ENCODE measurements around the gene CZIB. TPM values are rescaled to one million over a fixed set of nuclear protein-coding genes. Genes with fewer than 3 reads are reported as not detected.

Gene CZIB
- polyA plus RNA-seq, 1 donor from 2014 or later: 103 TPM

- TF ChIP-seq SMC3 (conservative IDR thresholded peaks at IDR 0.05; ENCODE audit: poor library complexity) (no peak), RAD21 (conservative IDR thresholded peaks at IDR 0.05) (no peak), EZH2 (IDR thresholded peaks at IDR 0.05; ENCODE audit: borderline replicate concordance, insufficient read depth, low read length, poor library complexity, severe bottlenecking) (no peak), EP300 (conservative IDR thresholded peaks at IDR 0.05; ENCODE audit: poor library complexity, severe bottlenecking) (no peak)
- TF ChIP-seq, protein P1, sequence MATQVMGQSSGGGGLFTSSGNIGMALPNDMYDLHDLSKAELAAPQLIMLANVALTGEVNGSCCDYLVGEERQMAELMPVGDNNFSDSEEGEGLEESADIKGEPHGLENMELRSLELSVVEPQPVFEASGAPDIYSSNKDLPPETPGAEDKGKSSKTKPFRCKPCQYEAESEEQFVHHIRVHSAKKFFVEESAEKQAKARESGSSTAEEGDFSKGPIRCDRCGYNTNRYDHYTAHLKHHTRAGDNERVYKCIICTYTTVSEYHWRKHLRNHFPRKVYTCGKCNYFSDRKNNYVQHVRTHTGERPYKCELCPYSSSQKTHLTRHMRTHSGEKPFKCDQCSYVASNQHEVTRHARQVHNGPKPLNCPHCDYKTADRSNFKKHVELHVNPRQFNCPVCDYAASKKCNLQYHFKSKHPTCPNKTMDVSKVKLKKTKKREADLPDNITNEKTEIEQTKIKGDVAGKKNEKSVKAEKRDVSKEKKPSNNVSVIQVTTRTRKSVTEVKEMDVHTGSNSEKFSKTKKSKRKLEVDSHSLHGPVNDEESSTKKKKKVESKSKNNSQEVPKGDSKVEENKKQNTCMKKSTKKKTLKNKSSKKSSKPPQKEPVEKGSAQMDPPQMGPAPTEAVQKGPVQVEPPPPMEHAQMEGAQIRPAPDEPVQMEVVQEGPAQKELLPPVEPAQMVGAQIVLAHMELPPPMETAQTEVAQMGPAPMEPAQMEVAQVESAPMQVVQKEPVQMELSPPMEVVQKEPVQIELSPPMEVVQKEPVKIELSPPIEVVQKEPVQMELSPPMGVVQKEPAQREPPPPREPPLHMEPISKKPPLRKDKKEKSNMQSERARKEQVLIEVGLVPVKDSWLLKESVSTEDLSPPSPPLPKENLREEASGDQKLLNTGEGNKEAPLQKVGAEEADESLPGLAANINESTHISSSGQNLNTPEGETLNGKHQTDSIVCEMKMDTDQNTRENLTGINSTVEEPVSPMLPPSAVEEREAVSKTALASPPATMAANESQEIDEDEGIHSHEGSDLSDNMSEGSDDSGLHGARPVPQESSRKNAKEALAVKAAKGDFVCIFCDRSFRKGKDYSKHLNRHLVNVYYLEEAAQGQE (IDR thresholded peaks at IDR 0.05; ENCODE audit: borderline replicate concordance): no peak
- no peaks in the 10 kb centered on the region for H3K9me2 ChIP-seq (ENCODE audit: insufficient read depth, low read length)
- H3K79me2 ChIP-seq (replicated peaks; ENCODE audit: insufficient read depth, low read length): no peaks in the 10 kb centered on the region
- no peaks in the 10 kb centered on the region for H4K20me1 ChIP-seq (ENCODE audit: insufficient read depth)
- H2AFZ ChIP-seq (ENCODE audit: low read depth, low read length): no peak overlapping the region
- H3K4me3 ChIP-seq (ENCODE audit: low read length): no peak overlapping the region
- no peak overlapping the region for H3K27ac ChIP-seq (ENCODE audit: low read length)
- H3K27me3 ChIP-seq (ENCODE audit: insufficient read depth, low read depth, low read length): no peaks in the 10 kb centered on the region
- no peak overlapping the region for H3K9ac ChIP-seq (ENCODE audit: low read length)
- H3F3A ChIP-seq (ENCODE audit: insufficient read depth, low read length, poor library complexity, severe bottlenecking): no peaks in the 10 kb centered on the region
- H3K4me2 ChIP-seq (ENCODE audit: low read length): no peak overlapping the region
- no peaks in the 10 kb centered on the region for H3K9me3 ChIP-seq (ENCODE audit: low read length)
- peaks cover 3% of the 10 kb centered on the region for H3K36me3 ChIP-seq (ENCODE audit: insufficient read depth, low read length)
Observed at GRCh38 chr1:53250325-53250724, 29.9 kb upstream of the CZIB start.

DNA sequence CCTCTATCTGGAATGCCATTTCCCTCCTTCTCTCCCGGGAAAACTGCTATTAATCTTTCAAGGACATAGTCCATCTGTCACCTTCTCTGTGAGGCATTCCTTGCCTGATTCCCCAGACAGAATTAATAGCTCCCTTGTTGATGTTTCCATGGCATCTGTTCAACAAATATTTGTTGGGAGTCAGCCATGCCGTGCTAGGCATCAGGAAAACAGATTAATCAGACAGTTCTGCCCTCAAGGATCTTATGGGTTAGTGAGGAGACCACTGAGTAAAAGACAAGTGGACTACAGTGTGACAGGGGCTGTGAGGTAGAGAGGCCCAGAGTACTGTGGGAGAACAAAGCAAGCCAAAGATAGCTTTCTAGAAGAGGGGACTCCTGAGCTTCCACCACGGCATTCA is 29.3 kb upstream of the CZIB start:
- Histone ChIP-seq H3K27ac (ENCODE audit: low read length) (no peak overlapping the region), H3K4me3 (ENCODE audit: low read length) (no peak overlapping the region), H3F3A (ENCODE audit: insufficient read depth, low read length, poor library complexity, severe bottlenecking) (no peaks in the 10 kb centered on the region), H3K9me3 (ENCODE audit: low read length) (no peaks in the 10 kb centered on the region), H4K20me1 (ENCODE audit: insufficient read depth) (no peaks in the 10 kb centered on the region), H3K79me2 (replicated peaks; ENCODE audit: insufficient read depth, low read length) (no peaks in the 10 kb centered on the region), H2AFZ (ENCODE audit: low read depth, low read length) (no peak overlapping the region), H3K9ac (ENCODE audit: low read length) (no peak overlapping the region), H3K27me3 (ENCODE audit: insufficient read depth, low read depth, low read length) (no peaks in the 10 kb centered on the region), H3K4me2 (ENCODE audit: low read length) (no peak overlapping the region), H3K9me2 (ENCODE audit: insufficient read depth, low read length) (no peaks in the 10 kb centered on the region), H3K36me3 (ENCODE audit: insufficient read depth, low read length) (peaks cover 3% of the 10 kb centered on the region)
- TF ChIP-seq EP300 (conservative IDR thresholded peaks at IDR 0.05; ENCODE audit: poor library complexity, severe bottlenecking) (no peak), CTCF (IDR thresholded peaks at IDR 0.05; ENCODE audit: poor library complexity, severe bottlenecking) (no peak), MXI1 (conservative IDR thresholded peaks at IDR 0.05; ENCODE audit: poor library complexity, severe bottlenecking) (no peak), SMC3 (conservative IDR thresholded peaks at IDR 0.05; ENCODE audit: poor library complexity) (no peak), EZH2 (IDR thresholded peaks at IDR 0.05; ENCODE audit: borderline replicate concordance, insufficient read depth, low read length, poor library complexity, severe bottlenecking) (no peak), RAD21 (conservative IDR thresholded peaks at IDR 0.05) (no peak), TAF1 (IDR thresholded peaks at IDR 0.05; ENCODE audit: low read depth) (no peak), POLR2AphosphoS5 (IDR thresholded peaks at IDR 0.05) (no peak)
- TF ChIP-seq, protein P1 (IDR thresholded peaks at IDR 0.05; ENCODE audit: borderline replicate concordance): no peak
